Stimulated activated CD4-positive, alpha-beta T cell treated with anti-CD3 and anti-CD28 coated beads, Interleukin-12 subunit alpha, Interleukin-12 subunit beta, amount 100 ng/mL, for 48 hours (primary cell): Measurements from ENCODE around the gene GPR78.

Source experiments
- DNase-seq, 3 donors: peaks; one replicate each; pipeline ENCODE4 v3.0.0-alpha.2; 2020; ENCODE audit warnings: low read depth in 2 of 3, low spot score in 1 of 3

GPR78 gene

GRCh38 chr4:8546766-8547107 is 33.5 kb upstream of the GPR78 start:
- DNase-seq = no peak

GRCh38 chr4:8547108-8547911 is 32.9 kb upstream of the GPR78 start:
- DNase-seq = no peak

- no peak for DNase-seq
Measured at GRCh38 chr4:8547912-8548730, 32.1 kb upstream of the GPR78 start.

- DNase-seq = no peak
Measured at GRCh38 chr4:8548731-8549351, 31.4 kb upstream of the GPR78 start.

- no peak for DNase-seq
Measured at GRCh38 chr4:8549352-8549931, 30.8 kb upstream of the GPR78 start.

- no peak for DNase-seq
Measured at GRCh38 chr4:8550691-8551090, 29.5 kb upstream of the GPR78 start.

- DNase-seq = no peak
Measured at GRCh38 chr4:8552024-8552423, 28.2 kb upstream of the GPR78 start.

- DNase-seq = no peak
Measured at GRCh38 chr4:8552581-8553205, 27.5 kb upstream of the GPR78 start.

GRCh38 chr4:8553216-8553615 is 27.0 kb upstream of the GPR78 start:
- DNase-seq = no peak

GRCh38 chr4:8553991-8554405 is 26.2 kb upstream of the GPR78 start:
- DNase-seq = no peak

- DNase-seq = no peak
Measured at GRCh38 chr4:8554555-8555100, 25.6 kb upstream of the GPR78 start.

- no peak for DNase-seq
Measured at GRCh38 chr4:8555716-8556115, 24.5 kb upstream of the GPR78 start.

- DNase-seq = no peak
Measured at GRCh38 chr4:8556341-8557150, 23.6 kb upstream of the GPR78 start.

GRCh38 chr4:8557151-8558076 is 22.8 kb upstream of the GPR78 start:
- DNase-seq = no peak

- DNase-seq = no peak
Measured at GRCh38 chr4:8558080-8558960, 21.9 kb upstream of the GPR78 start.

- DNase-seq = no peak
Measured at GRCh38 chr4:8559011-8559410, 21.2 kb upstream of the GPR78 start.

GRCh38 chr4:8559524-8560264 is 20.5 kb upstream of the GPR78 start:
- DNase-seq = no peak
